ENCODE data around the gene PDE2A. TPM values are rescaled to one million over a fixed set of nuclear protein-coding genes. Genes with fewer than 3 reads are reported as not detected.

The PDE2A gene
- total RNA-seq, 2 experiments from 2014 or later: 0.67 to 0.75 TPM

DNA sequence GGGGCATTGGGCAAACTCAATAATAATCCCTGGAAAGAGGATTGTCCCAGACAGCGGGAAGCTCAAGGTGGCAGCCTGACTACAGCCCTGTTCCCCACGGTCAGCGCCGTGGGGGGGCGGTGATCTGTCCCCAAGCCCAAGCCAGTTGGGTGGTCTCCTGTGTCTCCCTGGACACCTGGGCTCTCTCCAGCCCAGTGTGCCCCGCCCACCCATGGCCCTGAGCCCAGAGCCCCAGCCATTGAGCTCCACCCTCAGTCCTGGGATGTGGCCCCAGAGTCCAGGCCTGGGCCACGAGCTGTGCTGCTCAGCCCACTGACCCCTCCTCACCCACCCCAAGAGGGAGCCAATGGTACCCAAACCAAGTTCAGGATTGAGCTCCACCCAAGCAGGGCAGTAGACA lies 27.9 kb upstream of the PDE2A start:
- no peaks in the 10 kb centered on the region for H3K4me1 Mint-ChIP-seq
- no peak overlapping the region for H3K27ac Mint-ChIP-seq
- H3K36me3 Mint-ChIP-seq: peaks cover 9% of the 10 kb centered on the region
- no peaks in the 10 kb centered on the region for H3K27me3 Mint-ChIP-seq
- CTCF ChIA-PET: interaction anchor here (1.4 to 1.7 kb wide), 2 partner anchors 18 to 92 kb away, joined by 3 read pairs; partner anchors contain the start of gene STARD10
- H3K4me3 Mint-ChIP-seq: no peak overlapping the region
- DNase-seq (no peak), ATAC-seq (no peak)
- H3K9me3 Mint-ChIP-seq (ENCODE audit: low read depth): no peaks in the 10 kb centered on the region

GRCh38 chr11:72701466-72701865 lies 27.2 kb upstream of the PDE2A start:
- Mint-ChIP-seq H3K36me3 (peaks cover 9% of the 10 kb centered on the region), H3K9me3 (ENCODE audit: low read depth) (no peaks in the 10 kb centered on the region), H3K27ac (no peak overlapping the region), H3K4me3 (no peak overlapping the region), H3K27me3 (no peaks in the 10 kb centered on the region), H3K4me1 (no peaks in the 10 kb centered on the region)
- ATAC-seq (no peak), DNase-seq (no peak)
- CTCF ChIA-PET: interaction anchor here (1.4 to 1.7 kb wide), 2 partner anchors 18 to 93 kb away, joined by 3 read pairs; partner anchors contain the start of gene STARD10

DNA sequence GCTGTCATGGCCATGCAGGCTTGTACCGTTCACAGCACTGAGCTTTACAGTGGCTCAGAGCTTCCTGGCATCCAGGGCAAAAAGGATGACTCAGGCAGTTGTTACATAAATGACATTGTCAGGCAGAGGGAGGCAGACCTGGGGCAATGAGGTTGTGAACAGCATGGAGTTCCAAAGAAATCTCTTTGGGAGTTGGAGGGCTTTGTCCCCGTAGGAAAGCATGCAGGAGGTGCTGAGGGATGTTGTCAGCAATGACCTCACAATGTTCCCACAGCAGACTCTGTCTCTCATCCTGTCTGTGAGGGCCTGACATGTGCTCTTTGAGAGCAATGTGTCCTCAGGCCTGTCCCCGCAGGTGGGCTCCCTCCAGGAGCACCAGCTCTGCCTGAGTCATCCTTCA lies 25.9 kb upstream of the PDE2A start:
- ATAC-seq: no peak
- H3K4me3 Mint-ChIP-seq: no peak overlapping the region
- peaks cover 8% of the 10 kb centered on the region for H3K36me3 Mint-ChIP-seq
- H3K27ac Mint-ChIP-seq: no peak overlapping the region
- H3K9me3 Mint-ChIP-seq (ENCODE audit: low read depth): no peaks in the 10 kb centered on the region
- H3K27me3 Mint-ChIP-seq: no peaks in the 10 kb centered on the region
- CTCF ChIA-PET: interaction anchor here (1.7 kb wide), 1 partner anchor 16 kb away, joined by 8 read pairs; no protein-coding TSS in a partner anchor
- DNase-seq: no peak
- H3K4me1 Mint-ChIP-seq: no peaks in the 10 kb centered on the region

DNA sequence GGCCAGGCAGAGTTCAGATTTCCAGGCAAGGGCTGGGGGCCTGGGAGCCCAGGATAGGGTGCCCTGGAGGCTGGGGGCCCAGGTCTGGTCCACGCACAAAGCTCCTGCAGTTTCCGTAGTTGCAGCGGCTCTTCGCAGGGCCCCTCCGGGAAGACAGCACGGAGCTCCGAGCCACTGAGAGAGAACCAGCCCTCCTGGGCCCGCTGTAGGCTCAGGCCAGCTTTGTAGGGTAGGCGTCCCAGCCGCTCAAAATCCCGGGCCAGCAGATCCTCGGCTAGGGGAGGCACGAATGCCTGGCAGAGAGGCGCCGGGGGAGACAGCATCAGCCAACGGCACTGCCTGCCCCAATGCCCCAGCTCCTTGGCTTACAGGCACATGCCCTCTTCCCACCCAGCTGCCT lies 23.6 kb upstream of the PDE2A start:
- CTCF ChIA-PET: interaction anchor here (1.2 kb wide), 1 partner anchor 227 kb away, joined by 3 read pairs; no protein-coding TSS in a partner anchor
- H3K4me3 Mint-ChIP-seq: no peak overlapping the region
- no peak overlapping the region for H3K27ac Mint-ChIP-seq
- no peaks in the 10 kb centered on the region for H3K27me3 Mint-ChIP-seq
- DNase-seq: no peak
- no peaks in the 10 kb centered on the region for H3K4me1 Mint-ChIP-seq
- peaks cover 19% of the 10 kb centered on the region for H3K36me3 Mint-ChIP-seq
- ATAC-seq: no peak
- H3K9me3 Mint-ChIP-seq (ENCODE audit: low read depth): no peaks in the 10 kb centered on the region

GRCh38 chr11:72696866-72697700 lies 22.9 kb upstream of the PDE2A start:
- Mint-ChIP-seq H3K4me1 (no peaks in the 10 kb centered on the region), H3K36me3 (peaks cover 21% of the 10 kb centered on the region), H3K27ac (no peak overlapping the region), H3K9me3 (ENCODE audit: low read depth) (no peaks in the 10 kb centered on the region), H3K4me3 (no peak overlapping the region), H3K27me3 (no peaks in the 10 kb centered on the region)
- CTCF ChIA-PET: interaction anchor here (1.2 kb wide), 1 partner anchor 226 kb away, joined by 3 read pairs; no protein-coding TSS in a partner anchor
- ATAC-seq: no peak
- DNase-seq: no peak

DNA sequence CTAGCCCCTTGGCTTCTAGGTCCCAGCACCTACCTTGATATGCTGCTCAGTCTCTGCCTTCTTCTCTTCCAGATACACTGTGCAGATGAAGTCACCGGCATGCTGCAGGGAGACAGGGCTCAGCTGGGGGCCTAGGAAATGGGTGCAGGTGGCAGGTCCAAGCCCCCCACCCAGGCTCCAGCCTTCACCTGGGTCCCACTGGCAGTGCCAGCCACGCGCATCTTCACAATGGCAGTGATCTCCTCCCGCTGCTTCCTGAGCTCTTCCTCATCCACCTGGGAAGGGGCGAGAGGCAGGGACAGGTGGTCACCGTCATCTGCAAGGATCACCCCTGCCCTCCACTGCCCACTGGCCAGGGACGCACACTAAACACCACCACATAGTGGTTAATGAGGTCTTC lies 21.1 kb upstream of the PDE2A start:
- no peaks in the 10 kb centered on the region for H3K4me1 Mint-ChIP-seq
- DNase-seq (no peak), ATAC-seq (no peak)
- no peak overlapping the region for H3K27ac Mint-ChIP-seq
- no peak overlapping the region for H3K4me3 Mint-ChIP-seq
- no peaks in the 10 kb centered on the region for H3K27me3 Mint-ChIP-seq
- CTCF ChIA-PET: no interaction called here
- H3K9me3 Mint-ChIP-seq (ENCODE audit: low read depth): no peaks in the 10 kb centered on the region
- H3K36me3 Mint-ChIP-seq: peaks cover 17% of the 10 kb centered on the region

GRCh38 chr11:72693271-72693968 lies 19.2 kb upstream of the PDE2A start:
- no peak overlapping the region for H3K4me3 Mint-ChIP-seq
- CTCF ChIA-PET: interaction anchor here (1.4 kb wide), 1 partner anchor 107 kb away, joined by 4 read pairs; no protein-coding TSS in a partner anchor
- H3K36me3 Mint-ChIP-seq: peaks cover 18% of the 10 kb centered on the region
- H3K4me1 Mint-ChIP-seq: peaks cover 14% of the 10 kb centered on the region
- DNase-seq (no peak), ATAC-seq (no peak)
- H3K27me3 Mint-ChIP-seq: no peaks in the 10 kb centered on the region
- no peaks in the 10 kb centered on the region for H3K9me3 Mint-ChIP-seq (ENCODE audit: low read depth)
- no peak overlapping the region for H3K27ac Mint-ChIP-seq

- ATAC-seq: no peak
- no peak overlapping the region for H3K27ac Mint-ChIP-seq
- no peaks in the 10 kb centered on the region for H3K9me3 Mint-ChIP-seq (ENCODE audit: low read depth)
- no peak overlapping the region for H3K4me3 Mint-ChIP-seq
- H3K4me1 Mint-ChIP-seq: peaks cover 22% of the 10 kb centered on the region
- no peak for DNase-seq
- CTCF ChIA-PET: interaction anchor here (1.2 to 1.4 kb wide), 2 partner anchors 9 to 107 kb away, joined by 4 to 7 read pairs; no protein-coding TSS in a partner anchor
- peaks cover 20% of the 10 kb centered on the region for H3K36me3 Mint-ChIP-seq
- H3K27me3 Mint-ChIP-seq: no peaks in the 10 kb centered on the region
These were observed 18.4 kb upstream of the PDE2A start for GRCh38 chr11:72692498-72693237.

- no peaks in the 10 kb centered on the region for H3K27me3 Mint-ChIP-seq
- no peak overlapping the region for H3K27ac Mint-ChIP-seq
- ATAC-seq: no peak
- H3K4me1 Mint-ChIP-seq: peaks cover 47% of the 10 kb centered on the region
- H3K9me3 Mint-ChIP-seq (ENCODE audit: low read depth): no peaks in the 10 kb centered on the region
- CTCF ChIA-PET: no interaction called here
- H3K4me3 Mint-ChIP-seq: no peak overlapping the region
- DNase-seq: no peak
- peaks cover 22% of the 10 kb centered on the region for H3K36me3 Mint-ChIP-seq
These were observed 15.9 kb upstream of the PDE2A start for GRCh38 chr11:72690166-72690565.

GRCh38 chr11:72688929-72689328 lies 14.7 kb upstream of the PDE2A start:
- no peaks in the 10 kb centered on the region for H3K9me3 Mint-ChIP-seq (ENCODE audit: low read depth)
- no peaks in the 10 kb centered on the region for H3K27me3 Mint-ChIP-seq
- CTCF ChIA-PET: interaction anchor here (0.7 to 1.2 kb wide), 3 partner anchors 36 to 210 kb away, joined by 3 to 5 read pairs (median 4); no protein-coding TSS in a partner anchor
- peaks cover 14% of the 10 kb centered on the region for H3K36me3 Mint-ChIP-seq
- no peak overlapping the region for H3K27ac Mint-ChIP-seq
- peaks cover 53% of the 10 kb centered on the region for H3K4me1 Mint-ChIP-seq
- DNase-seq (no peak), ATAC-seq (no peak)
- no peak overlapping the region for H3K4me3 Mint-ChIP-seq

DNA sequence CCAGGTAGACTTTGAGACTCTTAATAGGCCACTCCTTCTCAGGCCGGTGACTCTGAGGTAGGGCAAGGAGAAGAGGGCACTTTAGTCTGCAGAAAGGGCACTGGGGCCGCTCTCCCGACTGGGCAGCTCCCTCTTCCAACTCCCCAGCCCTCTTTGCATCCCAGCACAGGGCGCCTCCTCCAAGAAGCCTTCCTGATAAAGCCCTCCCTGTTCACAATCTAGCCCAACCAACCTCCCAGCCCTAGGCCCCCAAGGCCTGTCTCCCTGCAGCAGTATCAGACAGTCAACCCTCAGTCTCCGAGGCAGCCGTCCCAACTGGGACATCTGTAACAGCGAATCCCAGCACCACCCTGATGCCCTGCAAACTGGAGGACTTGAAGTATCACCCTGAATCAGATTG lies 14.3 kb upstream of the PDE2A start:
- no peak overlapping the region for H3K27ac Mint-ChIP-seq

DNA sequence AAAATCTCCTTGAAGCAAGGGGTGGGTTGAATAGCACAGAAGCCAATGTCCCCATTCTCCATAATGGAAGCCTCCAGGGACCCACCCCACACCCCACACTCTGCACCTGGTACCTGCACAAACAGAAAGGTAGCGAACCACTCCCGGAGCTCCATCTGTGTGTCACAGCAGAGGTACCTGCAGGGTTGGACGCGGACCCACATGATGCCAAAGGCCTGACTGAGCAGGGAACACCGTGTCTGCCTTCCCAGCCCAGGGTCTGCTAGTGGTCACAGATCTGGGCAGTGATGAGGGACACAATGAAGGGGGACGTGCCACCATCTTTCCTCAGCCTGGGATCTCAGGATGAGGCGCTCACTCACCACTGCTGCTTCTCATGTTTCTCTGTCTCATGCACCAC lies 13.1 kb upstream of the PDE2A start:
- Mint-ChIP-seq H3K36me3 (peaks cover 9% of the 10 kb centered on the region), H3K27ac (no peak overlapping the region), H3K9me3 (ENCODE audit: low read depth) (no peaks in the 10 kb centered on the region), H3K4me3 (no peak overlapping the region), H3K27me3 (no peaks in the 10 kb centered on the region), H3K4me1 (peaks cover 54% of the 10 kb centered on the region)
- CTCF ChIA-PET: no interaction called here
- ATAC-seq (no peak), DNase-seq (no peak)

More for the DNA sequence above, 14.3 kb upstream of the PDE2A start:
- Mint-ChIP-seq H3K9me3 (ENCODE audit: low read depth) (no peaks in the 10 kb centered on the region), H3K4me3 (no peak overlapping the region), H3K4me1 (peaks cover 53% of the 10 kb centered on the region), H3K36me3 (peaks cover 12% of the 10 kb centered on the region), H3K27me3 (no peaks in the 10 kb centered on the region)
- DNase-seq: no peak
- CTCF ChIA-PET: interaction anchor here (0.7 to 1.2 kb wide), 3 partner anchors 36 to 210 kb away, joined by 3 to 5 read pairs (median 4); no protein-coding TSS in a partner anchor
- no peak for ATAC-seq

Data from activated CD8-positive, alpha-beta memory T cell treated with anti-CD3 and anti-CD28 coated beads, Interleukin-2, amount 10 ng/mL, durations not matched to agents 7 days and 5 days (primary cell).